HEK293 (cell line): ENCODE measurements around the gene CYP2D6.

Source experiments
- CTCF ChIP-seq: fragments of 450-650 bp; formaldehyde crosslinking; IDR thresholded peaks from 2 replicates; pipeline ENCODE4 v1.5.1; 2016; ENCODE audit warnings: missing biosample characterization, missing genetic modification characterization
- MEIS1 ChIP-seq: sonication (generic); formaldehyde crosslinking; IDR thresholded peaks from 2 replicates; pipeline ENCODE4 v1.8.1; 2022; ENCODE audit warnings: missing genetic modification reagents, mild to moderate bottlenecking, borderline replicate concordance
- ZBTB49 ChIP-seq: fragments of 450-650 bp; formaldehyde crosslinking; IDR thresholded peaks from 2 replicates; pipeline ENCODE4 v1.5.1; 2016; ENCODE audit warnings: missing biosample characterization, missing genetic modification characterization, low read depth
- ZBTB6 ChIP-seq: fragments of 450-650 bp; formaldehyde crosslinking; IDR thresholded peaks from 2 replicates; pipeline ENCODE4 v1.5.1; 2017; ENCODE audit warnings: missing biosample characterization, missing genetic modification characterization
- ZNF202 ChIP-seq: fragments of 450-650 bp; formaldehyde crosslinking; IDR thresholded peaks from 2 replicates; pipeline ENCODE4 v1.5.1; 2016; ENCODE audit warnings: missing biosample characterization, missing genetic modification characterization, borderline replicate concordance
- ZNF24 ChIP-seq: fragments of 450-650 bp; formaldehyde crosslinking; IDR thresholded peaks from 2 replicates; pipeline ENCODE4 v1.5.1; 2016; ENCODE audit warnings: missing biosample characterization, missing genetic modification characterization
- ZNF280D ChIP-seq: fragments of 450-650 bp; formaldehyde crosslinking; IDR thresholded peaks from 2 replicates; pipeline ENCODE4 v1.5.1; 2016; ENCODE audit warnings: missing biosample characterization, missing genetic modification characterization
- ZNF558 ChIP-seq: fragments of 450-650 bp; formaldehyde crosslinking; IDR thresholded peaks from 2 replicates; pipeline ENCODE4 v1.5.1; 2016; ENCODE audit warnings: missing biosample characterization, missing genetic modification characterization
- ZNF785 ChIP-seq: fragments of 450-650 bp; formaldehyde crosslinking; IDR thresholded peaks from 2 replicates; pipeline ENCODE4 v1.5.1; 2016; ENCODE audit warnings: missing biosample characterization, missing genetic modification characterization

- TF ChIP-seq CTCF (tag by site-specific recombination) = no peak
- TF ChIP-seq ZBTB6 (tag by site-specific recombination) = no peak
- TF ChIP-seq ZBTB49 (tag by site-specific recombination) = no peak
- no peak for TF ChIP-seq ZNF202
- no peak for TF ChIP-seq ZNF24 (tag by site-specific recombination)
- TF ChIP-seq ZNF785 (tag by site-specific recombination) = no peak
- no peak for TF ChIP-seq MEIS1 (CRISPR knock-in tag)
- TF ChIP-seq ZNF280D (tag by site-specific recombination) = no peak
- no peak for TF ChIP-seq ZNF558 (tag by site-specific recombination)
These were observed 12.3 kb upstream of the CYP2D6 start for GRCh38 chr22:42142771-42143461.
